Femur (tissue), 1 donor: ENCODE results near the gene AUTS2.

Source experiments
- DNase-seq: peaks from one replicate; pipeline ENCODE4 v3.0.0-alpha.2; 2017

The AUTS2 gene

DNA sequence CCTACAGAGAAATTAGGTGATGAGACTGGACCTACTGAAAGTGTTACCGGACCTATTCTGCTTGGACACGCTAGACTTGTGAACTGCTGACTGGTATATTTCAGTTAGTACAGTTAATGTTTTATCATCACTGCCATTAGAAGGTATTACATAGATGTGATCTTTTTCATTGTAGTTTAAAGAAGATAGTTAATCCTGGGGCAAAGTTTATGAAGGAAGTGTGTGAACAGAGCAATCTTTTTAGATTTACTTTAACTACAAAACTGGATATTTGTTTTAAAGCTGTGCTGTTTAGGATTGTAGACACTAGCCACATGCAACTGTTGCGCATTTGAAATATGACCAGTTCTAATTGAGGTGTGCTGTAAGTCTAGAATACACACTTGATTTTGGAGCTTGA, 446.7 kb downstream of the AUTS2 start:
- DNase-seq, result no peak

GRCh38 chr7:70047384-70047783, 449.1 kb downstream of the AUTS2 start:
- DNase-seq, result no peak

GRCh38 chr7:70047891-70048448, 449.7 kb downstream of the AUTS2 start:
- DNase-seq, result no peak

DNA sequence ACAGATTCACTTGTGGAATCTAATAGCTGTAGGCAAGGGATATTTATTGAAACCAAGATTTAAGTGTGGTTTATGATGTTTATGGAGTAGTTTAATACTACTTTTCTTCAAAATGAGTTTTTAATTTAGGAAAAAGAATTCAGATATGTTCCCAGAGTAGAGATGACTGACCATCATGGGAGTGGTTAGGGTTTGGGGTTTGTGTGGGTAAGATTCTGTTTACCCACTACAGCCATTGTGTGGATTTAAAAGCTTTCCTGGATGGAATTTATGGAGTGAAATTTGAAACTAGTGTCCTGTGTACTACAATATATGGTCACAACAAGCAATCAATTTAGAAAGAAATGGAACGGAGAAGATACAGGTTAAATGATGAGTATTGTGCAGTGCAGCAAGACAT, 453.5 kb downstream of the AUTS2 start:
- DNase-seq, result no peak

DNA sequence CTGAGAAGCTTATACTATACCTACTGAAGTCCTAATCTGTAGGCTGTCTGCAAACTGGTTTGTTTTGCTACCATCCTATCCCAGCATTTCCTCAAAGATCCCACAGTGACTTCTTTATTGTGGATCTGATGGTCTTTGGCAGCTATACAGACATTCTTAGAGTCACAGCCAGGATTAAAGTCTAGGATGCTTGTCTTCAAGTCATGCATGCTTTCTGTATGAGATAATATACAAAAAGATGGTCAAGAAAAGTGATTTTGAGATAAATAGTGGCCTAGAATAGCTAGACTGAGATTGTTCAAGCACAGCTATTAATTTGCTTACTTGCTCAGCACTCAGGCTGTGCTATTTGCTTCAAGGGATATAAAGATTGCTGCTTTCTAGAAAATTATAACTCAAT, 454.4 kb downstream of the AUTS2 start:
- DNase-seq, result no peak

GRCh38 chr7:70053421-70053820, 455.1 kb downstream of the AUTS2 start:
- DNase-seq, result no peak

- no peak for DNase-seq
Observed at GRCh38 chr7:70053989-70054388, 455.7 kb downstream of the AUTS2 start.

- no peak for DNase-seq
Observed at GRCh38 chr7:70056363-70056762, 458.1 kb downstream of the AUTS2 start.

GRCh38 chr7:70060298-70061068, 462.2 kb downstream of the AUTS2 start:
- DNase-seq, result no peak

GRCh38 chr7:70063371-70063770, 465.1 kb downstream of the AUTS2 start:
- DNase-seq, result no peak

DNA sequence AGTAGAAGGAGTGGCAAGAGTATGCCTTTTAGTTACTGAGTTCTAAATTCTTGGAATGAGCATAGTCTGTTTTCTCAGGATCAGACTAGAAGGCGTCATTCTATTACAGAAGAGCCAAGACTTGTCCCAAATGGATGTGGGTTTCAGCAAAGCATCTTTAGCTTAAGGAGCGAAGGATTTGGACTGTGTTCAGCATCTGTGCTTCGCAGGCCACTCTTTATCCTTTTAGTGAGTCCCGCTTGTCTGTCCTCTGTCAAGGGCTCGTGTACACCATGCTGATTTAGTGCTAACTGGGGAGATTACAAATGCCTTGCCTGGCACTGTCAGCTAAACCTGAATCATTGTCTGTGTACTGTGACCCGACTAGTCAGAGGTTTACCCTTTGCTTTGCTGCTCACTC, 465.7 kb downstream of the AUTS2 start:
- peak; percentile 47 for DNase-seq

DNA sequence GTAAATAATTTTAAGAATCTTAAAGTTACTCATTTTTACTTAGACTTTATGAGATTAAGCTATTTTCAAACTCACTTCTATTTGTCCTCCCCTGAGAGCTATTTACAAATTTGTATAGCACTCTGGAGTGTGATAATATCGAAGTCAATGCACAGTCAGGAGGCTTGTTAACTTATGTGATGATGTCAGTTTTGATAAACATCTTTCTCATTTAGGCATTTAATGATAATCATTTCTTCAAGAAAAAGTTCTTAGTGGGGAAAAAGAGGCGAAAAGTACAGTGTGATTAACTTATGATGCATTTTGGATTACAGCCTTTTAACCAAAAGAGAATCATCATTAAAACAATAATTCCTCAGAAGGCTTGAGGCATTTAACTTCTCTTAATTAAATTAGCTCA, 468.6 kb downstream of the AUTS2 start:
- no peak for DNase-seq

- DNase-seq, result no peak
Observed at GRCh38 chr7:70068531-70068930, 470.3 kb downstream of the AUTS2 start.

DNA sequence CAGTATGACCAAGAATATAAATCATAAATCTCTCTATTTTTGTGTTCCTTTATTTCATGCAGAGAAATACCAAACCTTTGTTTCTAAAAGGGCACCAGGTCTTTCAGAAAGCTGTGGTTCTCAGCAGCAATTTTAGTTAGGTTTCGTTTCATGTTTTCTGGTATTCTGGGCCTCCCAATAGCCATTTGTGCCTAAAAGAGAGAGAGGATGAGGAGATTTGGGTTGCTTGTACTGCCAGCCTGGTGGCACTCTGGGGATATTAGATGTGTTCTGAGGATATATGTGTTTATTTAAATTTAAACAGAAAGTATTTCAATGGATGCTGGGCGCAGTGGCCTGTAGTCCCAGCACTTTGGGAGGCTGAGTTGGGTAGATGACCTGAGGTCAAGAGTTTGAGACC, 471.7 kb downstream of the AUTS2 start:
- no peak for DNase-seq

DNA sequence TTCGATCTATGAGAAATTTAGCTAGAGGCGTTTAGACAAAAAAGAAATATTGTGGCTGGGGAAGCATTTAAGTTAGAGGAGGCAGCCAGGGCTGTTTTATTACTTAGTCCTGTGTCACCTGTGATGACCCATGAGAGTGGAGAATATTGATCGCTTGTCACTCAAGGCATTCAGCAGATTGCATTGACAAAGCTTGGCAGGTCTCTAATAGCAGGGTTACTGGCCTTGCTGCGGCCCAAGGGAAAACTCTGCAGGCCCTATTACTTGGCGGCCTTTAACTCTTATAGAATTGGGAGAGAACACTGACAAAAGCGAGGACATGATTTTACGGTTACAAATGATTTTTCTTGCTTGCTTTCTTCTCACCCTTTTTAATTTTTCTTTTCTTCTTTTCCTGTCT, 473.5 kb downstream of the AUTS2 start:
- no peak for DNase-seq

DNA sequence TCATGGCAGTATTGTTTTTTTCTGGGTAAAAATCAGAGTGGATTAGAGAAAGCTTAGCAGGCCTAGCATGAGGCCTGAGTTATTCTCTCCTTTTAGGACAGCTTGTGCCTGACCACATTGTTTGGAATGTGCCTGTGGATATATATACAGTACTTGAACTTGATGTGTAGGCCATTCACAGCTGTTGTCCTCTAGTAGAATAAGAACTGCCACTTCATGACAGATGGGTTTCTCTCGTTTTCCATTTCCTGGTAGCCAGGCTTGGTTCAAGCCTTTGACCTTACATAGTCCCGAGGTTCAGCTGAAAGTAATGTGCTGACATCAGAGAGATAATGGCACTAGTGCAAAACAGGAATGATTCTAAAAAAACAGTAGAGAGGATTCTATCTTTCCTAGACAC, 473.9 kb downstream of the AUTS2 start:
- no peak for DNase-seq

- no peak for DNase-seq
Observed at GRCh38 chr7:70076325-70076724, 478.1 kb downstream of the AUTS2 start.

DNA sequence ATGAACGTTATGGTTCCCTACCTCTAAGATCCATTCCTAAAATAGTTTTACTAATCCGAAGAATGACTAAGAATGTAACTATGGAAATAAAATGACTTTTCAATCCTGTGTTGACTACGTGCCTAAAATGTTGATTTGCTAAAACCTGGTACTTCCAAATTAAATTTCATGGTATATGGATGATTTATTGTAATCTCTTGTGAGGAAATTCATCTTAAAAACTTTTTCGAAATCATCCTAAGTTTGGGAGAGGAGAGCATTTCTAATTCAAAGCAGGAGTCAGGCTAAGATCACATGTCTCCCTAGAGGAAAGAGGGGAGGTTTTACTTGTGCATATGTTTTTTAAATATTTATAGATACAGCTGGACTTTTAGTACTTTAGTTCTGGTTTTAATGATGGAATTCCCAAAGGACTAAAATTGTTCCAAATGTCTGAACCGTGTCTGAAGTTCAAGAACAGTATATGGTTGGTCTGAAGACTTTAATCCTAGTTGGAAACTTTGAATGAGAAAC, 483.9 kb downstream of the AUTS2 start:
- DNase-seq, result no peak

GRCh38 chr7:70091362-70091761, 493.1 kb downstream of the AUTS2 start:
- DNase-seq, result no peak

DNA sequence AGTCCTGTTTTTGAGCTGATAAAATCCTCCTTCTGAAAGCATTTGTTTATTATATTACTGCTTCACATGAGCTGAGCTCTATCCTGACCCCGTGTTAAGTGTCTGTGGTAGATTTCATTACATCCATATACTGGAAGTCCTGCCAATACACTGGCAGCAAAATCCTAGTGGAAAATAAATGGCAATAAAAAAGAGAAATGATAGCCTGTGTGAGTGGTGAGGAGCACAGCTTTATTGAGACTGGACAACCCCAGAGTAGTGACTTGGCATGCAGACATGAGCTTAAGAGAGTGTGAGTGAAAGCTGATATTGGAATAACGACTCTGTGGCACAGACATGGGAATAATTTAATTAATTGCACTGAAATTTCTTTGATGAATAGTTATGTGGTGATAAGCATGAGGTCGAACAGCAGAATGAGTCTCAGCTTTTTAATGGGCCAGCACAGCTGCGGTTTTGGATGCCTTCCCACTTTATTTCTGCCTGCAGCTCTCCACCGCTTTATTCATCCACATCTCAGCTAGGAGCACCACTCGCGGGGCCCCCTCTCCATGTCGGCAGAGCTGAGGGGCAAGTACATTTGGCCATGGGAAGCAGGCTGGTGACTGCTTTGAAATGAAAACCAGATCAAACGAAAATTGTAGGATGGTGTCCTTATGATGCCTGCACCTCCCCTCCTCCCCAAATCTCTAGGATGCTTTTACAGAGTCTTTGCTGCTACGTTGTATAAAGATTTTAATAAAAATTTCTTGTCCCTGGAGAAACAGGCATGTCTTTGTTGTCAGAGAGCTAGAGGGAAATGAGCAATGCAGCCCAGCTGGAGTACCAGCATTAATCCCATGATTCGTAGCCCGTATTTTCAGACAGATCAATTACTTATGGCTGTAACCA, 494.3 kb downstream of the AUTS2 start:
- peak; percentile 89 for DNase-seq

DNA sequence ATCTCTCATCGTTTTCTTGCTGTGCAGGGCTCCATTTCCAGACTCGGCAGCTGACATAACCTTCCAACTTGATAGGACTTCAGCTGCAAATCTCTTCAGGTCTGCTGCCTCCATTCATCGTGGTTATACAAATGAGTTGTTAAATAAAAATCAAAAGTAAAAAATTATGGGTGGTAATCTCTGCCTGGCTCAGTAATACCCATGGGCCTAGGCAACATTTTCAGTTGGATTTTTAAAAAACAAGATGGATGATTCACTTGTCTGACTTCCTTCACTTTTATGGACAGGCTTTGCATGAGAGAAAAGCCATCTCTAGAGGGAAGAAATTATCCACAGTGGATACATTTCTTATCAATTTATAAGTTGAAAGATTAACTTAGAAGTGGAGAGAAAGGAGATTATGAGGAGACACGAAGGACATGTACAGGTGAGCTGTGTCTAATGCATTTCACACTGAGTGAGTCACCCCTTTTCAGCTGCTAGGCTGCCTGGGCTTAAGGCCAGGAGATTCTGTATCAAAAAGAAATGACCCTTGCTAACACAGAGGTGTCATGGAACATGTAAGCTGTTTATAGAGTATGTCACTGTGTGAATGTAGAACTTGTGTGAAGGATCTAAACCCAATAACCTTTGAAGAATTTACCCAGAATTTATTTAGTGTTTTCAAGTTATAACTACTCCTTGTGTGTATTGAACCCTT, 495.1 kb downstream of the AUTS2 start:
- DNase-seq, result peak; percentile 42

DNA sequence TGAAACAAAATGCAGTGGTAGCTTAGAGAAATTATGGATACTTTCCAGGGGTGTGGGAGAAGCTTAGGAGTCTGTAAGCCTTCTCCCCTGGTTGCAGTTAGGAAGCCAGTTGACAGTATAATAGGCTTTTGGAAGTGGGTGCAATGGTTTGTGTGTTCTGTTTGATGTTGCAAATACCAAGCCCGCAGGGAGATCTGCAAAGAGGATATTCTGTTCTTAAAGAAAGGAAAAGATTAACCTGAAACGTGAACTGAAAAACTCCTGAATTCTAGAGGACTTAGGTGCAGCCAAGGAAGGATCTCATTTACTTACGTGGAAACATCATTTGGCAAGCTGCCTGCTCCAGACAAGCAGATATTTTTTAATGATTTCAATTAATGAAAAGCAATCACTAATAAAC, 496.6 kb downstream of the AUTS2 start:
- DNase-seq, result no peak

GRCh38 chr7:70097645-70098044, 499.4 kb downstream of the AUTS2 start:
- no peak for DNase-seq
